GM21515 (cell line): ENCODE measurements around the gene LLGL1.

Experiments
- ATAC-seq: cut with Tn5 transposase; IDR thresholded peaks from one replicate; pipeline ENCODE4 v1.9.1; 2021; ENCODE audit not compliant: unreplicated experiment

The LLGL1 gene

DNA sequence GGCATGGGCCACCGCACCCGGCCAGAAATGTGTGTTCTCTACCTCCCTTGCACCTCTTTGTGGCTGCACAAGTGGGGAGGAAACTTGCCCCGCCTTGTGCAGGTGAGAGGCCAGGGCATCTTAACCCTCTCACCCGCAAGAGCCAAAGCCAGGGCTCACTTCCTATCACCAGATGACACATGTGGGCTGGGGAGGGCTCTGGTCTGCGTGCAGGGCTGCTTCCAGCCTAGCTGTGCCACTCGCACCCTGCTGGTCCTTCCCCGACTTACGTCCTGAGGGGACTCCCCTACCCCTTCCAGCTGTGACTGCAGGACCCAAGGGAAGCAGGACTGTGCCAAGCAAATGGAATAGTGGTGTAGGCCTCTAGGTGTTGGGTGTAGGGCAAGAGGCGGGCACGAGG is 41.9 kb downstream of the LLGL1 start:
- no peak for ATAC-seq

DNA sequence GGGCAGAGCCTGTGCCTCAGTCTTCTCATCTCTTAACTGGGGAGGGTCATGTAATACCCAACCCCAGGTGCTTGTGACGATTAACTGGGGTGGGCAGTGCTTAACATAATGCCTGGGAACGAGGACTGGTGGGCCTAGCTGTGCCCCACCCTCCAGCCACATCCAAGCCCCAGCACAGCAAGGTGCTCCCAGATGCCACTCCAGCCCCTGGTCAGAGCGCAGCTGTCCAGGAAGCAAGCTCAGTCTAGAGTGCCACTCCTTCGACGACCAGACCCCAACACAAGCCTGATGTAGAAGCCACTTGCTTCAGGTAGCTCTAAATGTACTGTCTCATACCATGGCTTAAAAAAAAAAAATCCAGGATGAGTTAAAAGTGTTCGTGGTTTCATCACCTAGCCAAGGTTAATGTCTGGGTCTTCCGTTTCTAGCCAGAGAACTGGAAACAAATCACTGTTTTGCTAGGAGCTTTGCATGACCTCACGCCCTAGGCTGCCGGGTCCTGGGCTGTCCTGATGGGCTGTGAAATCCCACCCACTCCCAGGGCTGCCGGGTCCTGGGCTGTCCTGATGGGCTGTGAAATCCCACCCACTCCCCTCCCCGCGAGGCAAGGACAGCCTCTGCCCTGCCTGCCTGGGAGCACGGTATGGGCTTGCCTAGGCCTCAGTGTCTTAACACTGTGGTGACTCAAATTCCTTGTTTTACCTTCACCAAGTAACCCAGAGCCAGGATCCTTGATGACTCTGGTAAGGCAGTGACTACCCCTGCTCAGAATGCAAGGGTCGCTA is 42.7 kb downstream of the LLGL1 start:
- no peak for ATAC-seq

DNA sequence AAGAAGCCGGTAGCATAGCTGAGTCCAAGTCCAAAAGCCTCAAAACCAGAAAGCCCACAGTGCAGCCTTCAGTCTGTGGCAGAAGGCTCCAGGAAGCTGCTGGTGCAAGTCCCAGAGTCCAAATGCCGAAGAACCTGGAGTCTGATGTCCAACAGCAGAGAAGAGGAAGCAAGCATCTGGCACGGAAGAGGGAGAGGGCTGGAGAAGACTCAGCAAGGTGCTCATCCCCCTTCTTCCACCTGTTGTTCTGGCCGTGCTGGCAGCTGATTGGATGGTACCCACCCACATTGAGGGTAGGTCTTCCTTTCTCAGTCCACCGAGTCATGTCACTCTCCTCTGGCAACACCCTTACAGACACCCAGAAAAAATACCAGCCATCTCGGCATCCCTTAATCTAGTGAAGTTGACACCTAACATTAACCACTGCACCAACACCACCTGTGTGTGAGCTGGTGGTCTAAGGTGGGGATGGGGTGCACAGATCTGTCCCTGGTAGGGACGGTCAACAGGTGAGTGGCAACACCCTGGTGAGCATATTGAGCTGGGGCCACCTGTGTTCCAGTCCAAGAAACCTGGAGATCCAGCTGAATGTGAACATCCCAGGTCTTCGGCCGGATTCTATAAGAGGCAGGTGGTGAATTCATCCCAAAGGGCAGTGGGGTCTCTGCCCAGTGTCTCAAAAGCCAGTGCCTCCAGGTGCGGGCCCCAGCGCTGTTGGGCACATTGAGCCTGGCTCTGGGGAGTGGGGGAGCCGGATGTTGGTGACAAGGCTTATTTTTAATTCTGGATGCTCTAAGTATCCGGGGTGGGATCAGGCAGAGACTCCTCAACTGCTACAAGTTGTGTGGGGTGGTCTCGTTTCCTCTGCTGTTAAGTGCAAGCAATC is 44.9 kb downstream of the LLGL1 start:
- no peak for ATAC-seq

DNA sequence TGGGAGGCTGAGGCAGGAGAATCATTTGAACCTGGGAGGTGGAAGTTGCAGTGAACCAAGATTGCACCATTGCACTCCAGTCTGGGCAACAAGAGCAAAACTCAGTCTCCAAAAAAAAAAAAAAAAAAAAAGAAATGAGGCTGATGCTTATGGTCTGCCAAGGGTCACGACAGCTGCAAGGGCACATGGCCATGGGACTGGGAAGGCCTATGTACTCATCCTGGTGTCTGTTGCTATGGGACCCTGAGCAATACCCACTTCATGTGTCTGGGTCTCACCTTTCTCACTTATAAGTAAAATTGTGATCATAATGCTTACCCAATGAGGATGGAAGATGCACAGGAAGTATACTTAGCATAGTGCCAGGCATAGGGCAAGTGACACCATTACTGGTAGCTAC is 51.6 kb downstream of the LLGL1 start:
- no peak for ATAC-seq

DNA sequence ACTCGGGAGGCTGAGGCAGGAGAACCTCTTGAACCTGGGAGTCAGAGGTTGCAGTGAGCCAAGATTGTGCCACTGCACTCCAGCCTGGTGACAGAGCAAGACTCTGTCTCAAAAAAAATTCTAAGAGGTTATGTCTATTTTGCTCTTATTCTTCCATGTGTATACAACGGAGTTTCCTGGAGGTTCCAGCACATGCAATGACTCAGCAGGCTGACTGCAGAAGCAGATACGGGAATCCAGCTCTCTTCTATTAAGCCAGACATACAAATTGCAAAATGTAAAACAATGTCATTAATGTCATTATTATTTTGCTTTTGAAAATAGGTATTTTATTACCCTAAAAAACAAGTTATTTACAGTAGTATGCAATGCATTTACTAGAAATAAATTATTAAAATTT is 53.4 kb downstream of the LLGL1 start:
- ATAC-seq = no peak

DNA sequence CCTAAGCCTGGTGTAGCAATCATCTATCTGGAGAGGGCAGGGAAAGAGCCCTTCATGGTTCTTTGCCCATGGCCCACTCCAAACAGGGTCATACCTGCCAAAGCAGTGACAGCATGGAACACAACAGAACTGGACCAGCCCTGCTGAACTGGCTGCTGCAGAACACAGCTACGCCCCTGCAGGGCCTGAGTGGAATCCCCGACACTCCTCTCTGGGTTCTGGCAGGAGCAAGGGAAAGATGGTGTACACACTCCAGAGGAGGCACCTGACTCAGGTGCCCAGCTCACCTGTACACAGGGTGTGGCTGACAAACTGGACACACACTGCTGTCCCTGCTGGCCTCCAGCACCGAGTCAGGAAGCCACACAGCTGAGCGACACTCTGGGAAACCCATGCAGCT is 54.8 kb downstream of the LLGL1 start:
- no peak for ATAC-seq

DNA sequence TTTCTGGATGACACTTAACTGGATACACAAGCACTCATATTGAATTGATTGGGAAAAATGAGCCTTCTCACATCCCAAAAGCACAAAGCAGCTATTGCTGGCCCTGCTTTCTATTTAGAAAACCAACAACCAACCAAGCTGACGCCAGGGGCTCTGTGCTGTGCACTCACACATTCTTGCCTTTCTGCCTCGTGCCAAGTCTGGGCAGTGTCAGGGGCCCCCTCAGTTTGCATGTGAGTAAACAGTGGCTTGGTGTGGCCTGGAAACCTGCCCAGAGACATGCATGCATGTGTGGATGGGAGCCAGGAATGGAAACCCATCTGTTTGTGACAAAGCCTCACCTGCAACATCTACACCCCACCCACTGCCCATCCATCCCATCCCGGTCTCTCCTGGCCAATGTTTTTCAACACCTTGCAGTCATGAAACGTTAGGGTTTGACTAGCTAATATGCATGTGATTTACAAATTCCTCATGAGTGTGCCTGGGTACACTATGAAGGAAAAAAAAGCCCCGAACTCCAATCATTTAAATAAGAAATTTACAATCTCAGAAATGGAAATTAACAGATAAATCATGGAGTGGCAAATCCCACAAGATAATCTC is 55.4 kb downstream of the LLGL1 start:
- ATAC-seq = no peak

DNA sequence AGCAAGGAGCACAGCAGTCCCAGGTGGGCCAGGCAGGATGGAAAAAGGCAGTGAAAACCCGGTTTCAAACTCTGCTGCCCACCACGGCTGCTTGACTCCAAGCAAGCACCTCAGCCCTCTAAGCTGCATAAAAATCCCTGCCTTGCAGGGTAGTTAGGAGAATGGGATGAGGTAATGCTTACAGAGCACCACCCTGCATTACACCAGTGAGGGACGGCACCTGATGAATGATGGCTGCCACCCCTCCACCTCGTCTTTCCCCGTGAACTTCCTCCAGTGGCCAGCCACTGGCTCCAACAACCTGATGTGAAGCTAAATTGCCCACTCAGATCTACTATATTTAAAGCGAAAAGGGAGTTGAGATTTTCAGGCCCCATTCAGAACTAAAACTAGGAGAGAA is 56.4 kb downstream of the LLGL1 start:
- no peak for ATAC-seq

DNA sequence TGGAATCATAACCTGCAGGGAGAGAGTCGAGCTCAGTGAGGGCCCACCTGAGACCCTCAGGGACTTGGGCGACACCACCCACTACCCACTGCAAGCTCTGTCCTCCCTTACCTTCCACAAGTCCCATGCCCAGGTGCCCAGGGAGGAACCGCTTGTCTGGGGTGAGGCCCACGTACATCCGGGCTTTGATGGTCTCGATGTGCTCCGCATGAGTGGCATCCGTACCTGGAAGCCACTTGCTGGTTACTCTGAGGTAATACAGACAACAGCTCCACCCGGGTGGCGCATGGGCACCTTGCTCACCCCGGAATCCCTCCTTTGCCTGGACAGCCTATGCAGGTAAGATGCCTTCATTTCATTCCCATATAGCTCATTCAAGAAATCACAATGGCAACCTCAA is 59.9 kb downstream of the LLGL1 start:
- ATAC-seq = no peak

DNA sequence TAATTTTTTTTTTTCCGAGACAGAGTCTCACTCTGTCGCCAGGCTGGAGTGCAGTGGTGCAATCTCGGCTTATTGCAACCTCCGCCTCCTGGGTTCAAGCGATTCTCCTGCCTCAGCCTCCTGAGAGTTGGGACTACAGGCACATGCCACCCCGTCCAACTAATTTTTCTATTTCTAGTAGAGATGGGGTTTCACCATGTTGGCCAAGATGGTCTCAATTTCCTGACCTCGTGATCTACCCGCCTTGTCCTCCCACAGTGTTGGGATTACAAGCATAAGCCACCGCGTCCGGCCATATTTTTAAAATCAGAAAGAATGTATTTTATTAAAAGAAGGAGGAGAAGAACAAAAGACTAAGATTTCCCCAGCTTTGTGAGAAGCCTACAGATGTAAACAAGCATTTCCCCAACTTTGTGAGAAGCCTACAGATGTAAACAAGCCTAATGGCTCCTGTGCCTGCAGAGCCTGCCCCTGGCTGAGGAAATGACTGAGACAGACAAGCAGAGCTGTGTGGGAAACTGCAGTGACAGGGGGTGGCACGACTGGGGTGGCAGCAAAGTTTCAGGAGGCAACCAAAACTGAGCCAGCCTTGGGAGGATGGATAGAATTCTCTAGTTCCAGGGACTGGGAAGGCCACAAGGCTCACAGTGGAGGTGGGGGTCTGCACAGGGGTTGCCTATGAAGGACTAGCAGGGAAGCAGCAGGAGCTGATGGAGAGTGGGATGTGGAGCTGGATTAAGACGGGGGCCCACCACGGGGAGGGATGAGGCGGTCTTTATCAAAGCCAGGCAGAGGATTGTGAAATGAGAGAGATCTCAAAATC is 66.5 kb downstream of the LLGL1 start:
- ATAC-seq = no peak
